ENCODE measurements around the gene FAM161B.
"Not testable (repeated sequence)": the region's sequence is repeated elsewhere in the genome, so short reads cannot be mapped to it uniquely, and the experiment has no call there.

FAM161B gene

DNA sequence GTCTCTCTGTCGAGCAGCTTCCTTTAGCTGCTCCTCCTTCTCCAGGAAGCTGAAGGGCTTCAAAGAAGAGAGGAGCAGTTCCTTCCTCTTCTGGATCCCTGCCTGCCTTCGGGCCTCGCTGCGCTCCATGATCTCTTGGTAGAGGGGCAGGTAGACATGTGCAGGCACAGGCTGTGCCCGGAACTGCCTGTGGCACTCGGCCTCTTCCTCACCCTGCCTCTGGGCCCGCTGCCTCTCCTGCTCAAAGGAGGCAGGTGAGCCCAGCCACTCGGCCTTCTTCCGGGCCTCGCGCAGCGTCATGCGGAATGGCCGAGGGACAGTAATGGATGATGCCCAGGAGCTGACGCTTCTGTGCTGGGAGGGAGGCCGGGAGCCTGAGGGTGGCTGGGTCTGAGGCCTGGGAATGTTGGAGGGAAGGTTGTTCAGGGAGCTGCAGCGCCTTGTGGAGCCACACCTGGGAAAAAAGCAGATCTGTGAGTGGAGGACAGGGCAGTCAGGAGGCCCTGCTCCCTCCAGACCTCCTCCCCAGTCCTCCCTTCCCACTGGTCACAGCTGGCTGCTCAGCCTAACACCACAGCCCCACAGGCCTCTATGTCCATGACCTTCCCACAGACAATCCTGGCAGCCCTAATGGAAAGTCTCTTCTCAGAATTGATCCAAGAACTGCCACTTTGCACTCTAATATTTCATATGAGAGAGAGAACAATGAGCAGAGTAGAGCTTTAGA, 5.3 kb downstream of the FAM161B start:
- no peak for DNase-seq (ENCODE audit: extremely low read depth in 1 of 2, low read depth in 1 of 2)

DNA sequence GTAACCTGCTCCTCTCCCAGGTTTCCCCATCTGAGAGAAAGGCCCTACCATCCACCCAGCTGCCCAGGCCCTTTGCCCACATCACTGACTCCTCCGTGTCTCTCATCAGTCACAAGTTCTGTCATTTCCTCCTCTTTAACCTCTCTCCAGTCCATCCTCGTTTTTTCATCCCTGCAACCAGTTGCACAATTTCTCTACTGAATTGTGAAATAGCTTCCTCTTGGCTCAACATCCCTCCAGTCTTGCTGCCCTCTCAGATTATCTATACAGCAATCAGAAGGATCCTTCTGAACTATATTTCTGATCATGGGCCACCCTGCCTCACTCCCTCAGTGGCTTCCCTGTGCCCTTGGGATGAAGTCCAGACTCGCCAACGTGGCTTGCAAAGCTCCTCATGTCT, 6.8 kb downstream of the FAM161B start:
- no peak for DNase-seq (ENCODE audit: extremely low read depth in 1 of 2, low read depth in 1 of 2)

GRCh38 chr14:73942180-73942579, 7.7 kb downstream of the FAM161B start:
- no peak for DNase-seq (ENCODE audit: extremely low read depth in 1 of 2, low read depth in 1 of 2)

- no peak for DNase-seq (ENCODE audit: extremely low read depth in 1 of 2, low read depth in 1 of 2)
These were observed 12.9 kb downstream of the FAM161B start for GRCh38 chr14:73937012-73937411.

- no peak for DNase-seq (ENCODE audit: extremely low read depth in 1 of 2, low read depth in 1 of 2)
These were observed 13.3 kb downstream of the FAM161B start for GRCh38 chr14:73936548-73936947.

DNA sequence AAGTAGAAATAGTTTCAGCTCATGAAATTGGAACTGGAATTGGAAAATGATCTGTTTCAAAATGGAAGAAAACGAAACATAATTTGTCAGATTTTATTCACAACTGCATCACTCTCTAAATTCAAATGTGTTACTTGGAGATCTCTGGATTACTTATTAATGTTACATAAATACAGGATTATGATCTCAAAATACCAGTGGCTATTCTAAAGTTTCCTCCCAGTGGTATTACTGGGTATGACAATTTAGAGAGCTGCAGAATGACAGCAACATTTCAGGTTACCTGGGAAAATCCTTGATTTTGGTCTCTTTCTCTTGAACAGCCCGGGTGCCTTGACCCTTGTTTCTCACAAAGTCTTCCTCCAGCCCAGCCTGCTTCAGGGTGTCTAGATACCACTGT, 14.2 kb downstream of the FAM161B start:
- DNase-seq (ENCODE audit: extremely low read depth in 1 of 2, low read depth in 1 of 2): no peak

DNA sequence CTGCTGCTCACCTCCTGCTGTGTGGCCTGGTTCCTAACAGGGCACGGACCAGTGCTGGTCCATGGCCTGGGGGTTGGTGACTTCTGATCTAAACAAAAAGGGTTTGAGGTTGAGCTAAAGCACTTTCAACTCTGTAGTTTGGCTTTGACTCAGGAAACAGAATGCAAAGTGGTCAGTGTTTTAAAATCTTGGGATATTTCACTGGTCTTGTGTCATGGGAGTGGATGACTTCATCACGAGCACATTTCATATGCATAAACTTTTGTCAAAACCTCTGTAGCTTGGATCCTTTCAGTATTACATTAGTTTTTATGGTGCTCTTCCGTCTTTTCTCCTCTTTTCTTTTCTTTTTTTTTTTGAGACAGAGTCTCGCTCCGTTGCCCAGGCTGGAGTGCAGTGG, 25.6 kb downstream of the FAM161B start:
- no peak for DNase-seq (ENCODE audit: extremely low read depth in 1 of 2, low read depth in 1 of 2)

- DNase-seq (ENCODE audit: extremely low read depth in 1 of 2, low read depth in 1 of 2): not testable (repeated sequence)
These were observed 30.4 kb downstream of the FAM161B start for GRCh38 chr14:73919457-73919856.

DNA sequence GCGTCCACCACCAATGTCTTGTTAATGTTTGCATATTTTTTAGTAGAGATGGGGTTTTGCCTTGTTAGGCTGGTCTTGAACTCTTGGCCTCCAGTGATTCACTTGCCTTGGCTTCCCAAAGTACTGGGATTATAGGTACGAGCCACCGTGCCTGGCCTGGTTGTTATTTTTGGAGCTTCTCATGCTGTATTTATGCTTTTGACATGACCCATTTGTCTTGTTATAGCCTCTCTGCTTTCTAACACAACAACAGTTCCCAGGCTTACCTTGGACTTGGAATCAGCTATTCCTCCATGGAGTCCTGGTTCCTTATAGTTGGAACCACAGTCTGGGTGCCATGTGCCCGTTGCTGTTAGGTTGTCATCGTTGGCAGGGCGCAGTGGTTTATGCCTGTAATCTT, 33.6 kb downstream of the FAM161B start:
- no peak for DNase-seq (ENCODE audit: extremely low read depth in 1 of 2, low read depth in 1 of 2)

DNA sequence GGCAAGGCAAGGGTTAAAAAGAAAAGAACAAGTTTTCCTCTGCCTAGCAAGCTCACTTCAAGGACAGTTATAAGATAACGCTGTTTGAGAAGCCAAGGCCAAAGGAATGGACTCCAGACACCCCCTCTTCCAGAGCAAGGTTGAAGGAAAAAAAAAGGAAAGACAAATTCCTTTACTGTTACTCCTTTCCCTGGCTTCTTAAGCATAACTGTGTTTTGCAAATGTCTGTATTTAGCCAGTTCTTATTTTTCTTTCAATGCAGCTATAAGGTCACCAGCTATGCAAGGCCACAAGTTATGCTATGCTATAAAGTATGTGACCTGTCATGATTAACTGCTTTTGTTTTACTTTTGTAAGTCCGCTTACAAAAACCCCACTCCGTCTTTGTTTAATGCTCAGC, 36.6 kb downstream of the FAM161B start:
- DNase-seq (ENCODE audit: extremely low read depth in 1 of 2, low read depth in 1 of 2): no peak

DNA sequence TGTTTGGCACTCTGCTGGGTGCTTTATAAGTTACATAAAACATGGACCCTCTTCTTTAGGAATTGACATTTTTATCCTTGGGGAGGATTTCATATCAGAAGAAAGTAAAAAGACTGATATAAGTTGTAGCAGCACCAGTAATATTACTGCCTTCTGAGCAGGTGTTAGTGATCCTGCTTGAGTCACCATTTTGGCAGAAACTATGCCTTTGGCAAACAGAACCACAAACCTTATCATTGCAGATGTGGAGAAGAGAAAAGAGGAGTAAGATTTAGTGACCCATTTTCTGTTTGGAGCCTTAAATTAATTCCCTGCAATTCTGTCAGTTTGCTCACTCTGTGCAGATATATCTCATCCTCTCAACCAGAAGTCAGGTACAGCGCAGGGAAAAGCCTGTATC, 40.2 kb downstream of the FAM161B start:
- DNase-seq (ENCODE audit: extremely low read depth in 1 of 2, low read depth in 1 of 2): no peak

DNA sequence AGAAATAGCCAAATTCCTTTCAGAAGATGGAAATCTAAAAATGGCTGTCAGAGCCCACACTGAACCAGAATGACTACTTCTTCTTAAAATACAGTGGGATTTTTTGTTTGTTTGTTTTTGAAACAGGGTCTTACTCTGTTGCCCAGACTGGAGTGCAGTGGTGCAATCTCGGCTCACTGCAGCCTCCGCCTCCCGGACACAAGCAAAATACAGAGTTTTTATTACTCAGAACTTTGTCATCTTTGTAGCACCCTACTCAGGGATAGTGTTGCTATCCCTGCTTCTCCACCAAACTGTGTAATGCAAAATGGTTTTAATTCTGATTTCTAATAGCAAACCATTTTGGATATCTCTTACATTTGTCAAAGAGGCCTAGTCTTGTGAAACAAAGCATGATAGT, 46.9 kb downstream of the FAM161B start:
- no peak for DNase-seq (ENCODE audit: extremely low read depth in 1 of 2, low read depth in 1 of 2)

GRCh38 chr14:73896521-73896920, 53.4 kb downstream of the FAM161B start:
- DNase-seq (ENCODE audit: extremely low read depth in 1 of 2, low read depth in 1 of 2): no peak

DNA sequence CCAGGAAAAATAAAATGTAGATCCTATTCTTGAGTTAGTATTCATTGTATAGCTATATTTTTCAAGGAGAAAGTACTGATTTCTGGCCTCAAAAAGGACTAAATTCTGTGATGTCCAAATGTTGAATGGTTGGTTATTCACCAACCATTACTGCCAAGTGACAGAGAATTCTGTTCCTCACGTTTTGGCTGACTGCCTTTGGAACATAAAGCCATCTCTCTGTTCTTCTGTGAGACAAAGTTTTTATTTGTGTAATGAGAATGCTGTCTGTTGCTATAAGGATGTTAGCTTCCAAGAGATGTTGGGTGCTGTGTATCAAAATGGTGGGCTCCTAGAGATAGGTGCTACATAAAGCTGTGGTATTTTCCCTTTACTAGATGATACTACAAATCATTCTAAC, 54.0 kb downstream of the FAM161B start:
- DNase-seq (ENCODE audit: extremely low read depth in 1 of 2, low read depth in 1 of 2): no peak

GRCh38 chr14:73894180-73894687, 55.7 kb downstream of the FAM161B start:
- not testable (repeated sequence) for DNase-seq (ENCODE audit: extremely low read depth in 1 of 2, low read depth in 1 of 2)

DNA sequence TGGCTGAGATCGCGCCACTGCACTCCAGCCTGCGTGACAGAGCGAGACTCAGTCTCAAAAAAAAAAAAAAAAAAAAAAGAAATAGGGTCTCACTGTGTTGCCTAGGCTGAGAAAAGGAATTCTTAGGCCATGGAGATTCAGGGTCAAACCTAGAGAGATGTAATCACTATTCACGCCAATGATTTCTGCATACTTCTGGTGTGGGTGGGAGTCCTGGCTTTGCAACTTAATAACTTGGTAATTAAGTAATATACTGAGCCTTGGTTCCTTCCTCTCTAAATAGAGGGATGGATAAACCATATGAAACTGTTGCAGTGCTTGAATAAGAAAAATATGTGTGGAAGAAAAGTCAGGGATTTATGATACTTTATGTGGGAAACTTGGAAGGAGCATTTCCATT, 60.5 kb downstream of the FAM161B start:
- DNase-seq (ENCODE audit: extremely low read depth in 1 of 2, low read depth in 1 of 2): no peak

GRCh38 chr14:73888971-73889370, 60.9 kb downstream of the FAM161B start:
- no peak for DNase-seq (ENCODE audit: extremely low read depth in 1 of 2, low read depth in 1 of 2)

GRCh38 chr14:73888460-73888725, 61.5 kb downstream of the FAM161B start:
- DNase-seq (ENCODE audit: extremely low read depth in 1 of 2, low read depth in 1 of 2): no peak

DNA sequence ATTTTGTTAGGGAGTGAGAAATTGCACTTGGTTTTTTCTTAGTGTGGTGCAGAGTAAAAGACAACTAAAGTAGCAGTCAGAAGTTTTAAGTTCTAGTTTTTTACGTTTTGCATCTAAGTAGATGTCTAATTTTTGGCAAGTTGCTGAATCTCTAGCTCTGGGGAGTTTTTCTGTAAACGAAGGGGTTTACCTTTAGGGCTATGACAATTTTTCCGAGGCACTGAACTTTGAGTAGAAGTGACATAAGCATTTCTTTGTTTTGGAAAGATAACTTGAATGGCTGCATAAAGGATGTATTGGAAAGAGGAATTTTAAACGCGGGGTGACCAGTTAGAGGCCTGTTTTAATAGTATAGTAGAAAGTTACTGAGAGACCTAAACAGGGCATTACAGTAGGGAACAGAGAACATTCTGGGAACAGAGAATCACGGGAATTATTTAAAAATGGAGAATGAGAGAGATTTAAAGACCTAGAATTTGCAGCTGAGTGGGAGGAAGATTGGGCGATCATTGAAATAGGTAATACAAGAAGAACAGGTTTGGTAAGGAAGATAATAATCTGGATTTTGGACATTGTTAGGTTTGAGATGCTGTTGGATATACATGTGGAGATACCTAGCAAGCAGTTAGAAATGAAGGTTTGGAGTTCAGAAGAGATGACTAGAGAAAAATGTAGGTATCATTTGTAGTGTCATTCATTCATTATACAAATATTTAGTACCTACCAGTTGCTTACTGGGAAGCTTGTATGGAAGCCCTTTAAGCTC, 62.0 kb downstream of the FAM161B start:
- DNase-seq (ENCODE audit: extremely low read depth in 1 of 2, low read depth in 1 of 2): no peak

DNA sequence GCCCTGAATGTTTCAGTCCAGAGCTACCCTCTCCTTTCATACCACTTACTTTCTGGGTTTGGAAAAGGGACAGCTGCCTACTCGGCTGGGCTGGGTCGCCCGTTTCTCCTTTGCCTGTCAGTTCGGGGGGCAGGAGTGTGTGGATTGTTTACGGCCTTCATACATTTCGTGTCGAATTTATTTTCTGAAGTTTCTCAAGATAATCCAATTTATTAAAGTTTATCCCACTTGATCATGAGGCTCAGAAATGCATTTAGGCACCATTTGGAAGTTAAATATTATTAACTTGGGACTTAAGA, 62.6 kb downstream of the FAM161B start:
- DNase-seq (ENCODE audit: extremely low read depth in 1 of 2, low read depth in 1 of 2): no peak

GRCh38 chr14:73886449-73887317, 63.2 kb downstream of the FAM161B start, which contains the start of gene ZNF410:
ZNF410 (plus strand) TSS chr14:73886859; CDS start chr14:73892176, 5,317 bp downstream.
- peak; percentile 76 to 79 for DNase-seq (ENCODE audit: extremely low read depth in 1 of 2, low read depth in 1 of 2)
